ENCODE measurements around the gene SIGMAR1.

DNA sequence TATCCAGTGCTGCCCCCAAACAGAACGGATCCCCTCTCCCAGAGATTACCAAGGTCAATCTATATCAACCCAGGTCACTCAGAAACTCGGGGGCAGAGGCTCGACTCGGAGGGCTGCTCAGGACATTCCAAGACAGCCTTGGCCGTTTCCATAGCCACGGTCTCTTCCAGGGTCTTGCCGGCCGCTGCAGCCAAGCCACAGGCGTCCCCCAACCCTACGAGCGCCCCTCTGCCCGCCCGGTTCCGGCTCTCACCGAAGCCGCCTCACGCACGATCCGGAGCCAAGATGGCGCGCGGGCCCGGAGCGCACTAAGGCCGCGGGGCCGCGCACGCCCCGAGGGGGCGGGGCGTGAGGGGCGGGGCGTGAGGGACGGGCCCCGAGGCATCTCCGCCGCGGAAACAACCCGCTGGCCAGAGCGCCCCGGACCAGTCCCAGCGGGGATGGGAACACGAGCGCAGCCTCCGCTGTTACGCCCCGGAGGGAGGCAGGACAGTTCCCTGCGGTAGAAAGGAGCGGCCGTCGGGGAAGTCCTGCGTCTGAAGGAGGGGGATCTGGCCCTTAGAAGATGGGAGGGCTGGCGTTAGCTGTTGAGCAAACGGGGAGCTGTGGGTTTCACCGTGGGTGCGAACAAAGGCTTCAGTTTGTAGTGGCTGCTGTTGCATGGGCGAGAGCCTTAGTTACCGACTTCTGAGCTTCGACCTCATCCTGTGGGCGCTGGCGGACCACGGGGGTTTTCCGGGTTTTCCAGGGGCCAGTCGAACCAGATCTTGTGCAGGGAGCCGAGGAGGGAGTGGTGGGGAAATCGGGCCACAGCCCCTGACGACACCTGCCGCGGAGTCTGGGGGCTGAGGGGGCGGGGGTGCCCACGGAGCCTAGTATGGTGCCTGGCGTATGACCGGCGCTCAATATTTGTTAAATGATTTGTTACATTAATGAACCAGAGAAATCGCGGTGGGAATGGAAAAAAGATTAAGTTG lies 25.5 kb downstream of the SIGMAR1 start, which contains the start of gene RPP25L:
- TF ChIP-seq POLR2A (IDR thresholded peaks at IDR 0.05; ENCODE audit: low read depth, low read length): peak; percentile 72
- no peak for TF ChIP-seq MXI1 (IDR thresholded peaks at IDR 0.05; ENCODE audit: borderline replicate concordance, low read depth, low read length)
- TF ChIP-seq FOS (IDR thresholded peaks at IDR 0.05; ENCODE audit: low read depth, low read length): no peak

All from IMR-90 (cell line).